AG08396 (cell line): ENCODE data around the gene PHYKPL.

ENCODE experiments used
- DNase-seq: peaks from one replicate; pipeline ENCODE4 v3.0.0; 2012; ENCODE audit warnings: low spot score, mixed read lengths

The PHYKPL gene

GRCh38 chr5:178232124-178232919, at the start of gene PHYKPL:
TSS of gene PHYKPL (minus strand) at chr5:178232802. CDS start at chr5:178232550, 252 bp downstream.
- peak; percentile 90 for DNase-seq

- DNase-seq: no peak
Observed at GRCh38 chr5:178282391-178282790, 49.8 kb upstream of the PHYKPL start.

DNA sequence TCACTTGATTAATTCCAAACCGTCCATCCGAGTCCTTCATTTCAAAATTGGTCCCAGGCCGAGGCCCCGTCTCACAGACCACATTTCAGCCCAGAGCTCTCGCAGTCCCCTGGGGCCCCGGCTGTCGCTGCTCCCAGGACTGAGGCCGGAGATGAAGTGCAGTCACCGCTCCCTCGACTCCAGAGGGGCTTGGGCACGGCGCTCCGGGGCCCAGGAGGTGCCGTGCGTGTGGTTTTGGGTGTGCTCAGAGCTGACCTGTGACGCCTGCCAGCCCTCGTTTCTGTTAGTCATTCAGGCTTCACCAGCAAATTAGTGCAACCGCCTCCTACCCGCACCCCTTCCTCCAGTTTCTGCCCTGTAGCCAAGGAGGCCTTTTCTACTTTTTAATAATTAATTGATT, 48.7 kb upstream of the PHYKPL start:
- DNase-seq: no peak

- DNase-seq: no peak
Observed at GRCh38 chr5:178280631-178281030, 48.0 kb upstream of the PHYKPL start.

GRCh38 chr5:178279723-178280438, 47.3 kb upstream of the PHYKPL start:
- DNase-seq: peak; percentile 94

DNA sequence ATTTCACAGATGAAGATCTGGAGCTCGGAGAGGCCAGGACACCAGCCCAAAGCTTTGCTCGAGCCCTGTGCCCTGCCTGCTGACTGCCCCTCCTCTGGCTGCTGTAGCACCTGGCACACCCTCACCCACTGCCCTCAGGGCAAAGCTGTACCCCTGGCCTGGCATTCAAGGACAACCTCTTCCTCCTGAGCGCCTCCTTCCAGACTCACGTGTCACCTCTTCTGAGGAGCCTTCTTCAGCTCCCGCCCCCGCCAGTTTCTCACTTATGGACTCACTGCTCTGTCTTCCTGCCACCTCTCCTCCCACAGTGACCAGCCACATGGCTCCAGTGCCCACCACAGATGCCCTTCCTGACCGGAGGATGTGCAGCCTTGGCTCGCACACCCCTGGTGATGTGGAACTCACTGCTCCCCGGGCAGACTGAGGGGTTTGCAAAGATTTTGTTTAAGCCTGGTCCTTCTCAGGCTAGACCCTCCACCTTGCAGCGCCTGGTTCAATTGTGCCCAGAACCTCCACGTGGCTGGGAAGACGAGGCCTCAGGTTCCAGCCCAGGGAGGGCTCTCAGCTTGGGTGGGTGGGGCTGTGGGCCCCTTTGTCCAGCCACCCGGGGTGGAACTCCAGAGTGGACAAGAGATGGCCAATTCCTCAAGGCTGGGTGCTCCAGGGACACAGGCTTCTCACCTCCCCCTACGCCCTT, 46.6 kb upstream of the PHYKPL start:
- DNase-seq: no peak

GRCh38 chr5:178278358-178279023, 45.9 kb upstream of the PHYKPL start:
- DNase-seq: no peak

GRCh38 chr5:178277866-178278265, 45.3 kb upstream of the PHYKPL start:
- DNase-seq: no peak

DNA sequence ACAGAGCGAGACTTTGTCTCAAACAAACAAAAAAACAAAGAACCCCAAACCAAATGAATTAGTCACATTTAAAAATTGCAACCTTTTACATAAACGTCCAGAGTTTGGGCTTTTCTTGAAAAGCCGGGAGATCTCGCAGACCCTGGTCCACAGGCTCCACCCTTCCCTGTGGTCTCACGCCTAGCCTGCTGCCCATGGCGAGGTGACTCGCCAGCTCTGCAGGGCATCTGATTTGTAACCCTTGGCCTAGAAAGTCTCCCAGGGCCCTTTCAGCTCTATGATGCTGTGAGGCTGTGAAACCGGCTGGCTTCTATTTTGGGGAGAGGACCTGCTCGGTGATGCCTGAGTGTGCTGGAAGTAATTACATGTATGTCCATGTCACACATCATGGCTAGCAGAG, 44.7 kb upstream of the PHYKPL start:
- no peak for DNase-seq

- DNase-seq: no peak
Observed at GRCh38 chr5:178274781-178275537, 42.4 kb upstream of the PHYKPL start.

DNA sequence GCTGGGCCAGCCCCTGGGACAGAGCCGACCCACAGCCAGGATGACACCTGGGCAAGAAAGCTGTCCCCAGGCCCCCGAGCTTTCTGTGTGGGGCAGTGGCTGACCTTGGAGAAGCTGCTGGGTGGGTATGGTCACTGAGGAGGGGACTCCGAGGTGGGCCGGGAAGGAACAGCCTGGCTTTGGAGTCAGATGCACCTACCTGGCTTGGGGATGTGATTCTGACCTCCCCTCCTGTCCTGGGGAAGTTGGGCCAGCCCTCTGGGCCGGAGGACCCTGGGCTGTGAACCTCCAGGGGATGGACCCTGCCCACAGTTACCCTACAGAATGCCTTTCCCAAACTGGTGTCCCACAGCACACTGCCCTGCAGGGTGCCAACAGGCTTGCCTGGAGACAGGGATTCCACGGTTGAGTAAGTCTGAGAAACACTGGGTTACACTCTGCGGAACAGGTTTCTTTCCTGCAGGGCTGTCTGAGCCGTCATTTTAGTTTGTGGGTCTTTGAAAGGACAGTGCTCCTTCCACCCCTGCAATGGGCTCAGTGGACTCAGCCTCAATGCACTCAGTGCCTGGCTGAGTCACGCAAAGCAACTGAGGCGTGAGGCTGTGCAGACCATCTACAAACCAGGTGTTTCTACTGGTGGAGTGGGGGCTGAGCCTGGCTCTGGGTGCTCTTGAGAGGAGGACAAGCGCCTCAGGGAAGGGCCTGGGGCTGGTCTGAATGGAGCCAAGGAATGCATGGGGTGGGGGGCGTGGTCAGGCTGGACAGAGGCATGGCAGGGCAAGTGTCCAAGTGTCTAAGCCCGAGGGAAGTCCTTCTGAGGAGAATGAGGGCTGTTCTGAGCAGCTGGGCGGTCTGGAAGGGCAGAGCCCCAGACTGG, 41.3 kb upstream of the PHYKPL start:
- DNase-seq: no peak

DNA sequence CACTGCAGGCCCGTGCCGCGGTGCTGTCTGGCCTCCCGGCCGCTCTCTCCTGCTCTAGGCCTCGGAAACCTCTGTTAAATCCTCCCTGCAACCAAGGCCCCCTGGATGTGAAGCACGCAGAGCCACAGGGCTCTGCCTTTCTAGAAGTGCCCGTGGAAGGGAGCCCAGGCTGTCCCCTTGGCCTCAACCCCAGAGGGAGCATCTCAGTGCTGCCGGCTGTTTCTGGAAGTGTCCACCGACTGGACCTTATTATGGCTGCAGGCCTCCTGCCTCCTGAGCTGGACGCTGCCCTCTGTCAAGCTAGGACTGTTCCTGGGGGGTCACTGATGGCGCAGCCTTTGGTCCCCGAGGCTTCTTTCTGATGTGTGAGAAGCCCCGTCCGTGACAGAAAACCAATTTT, 40.4 kb upstream of the PHYKPL start:
- no peak for DNase-seq

GRCh38 chr5:178272591-178272990, 40.0 kb upstream of the PHYKPL start:
- DNase-seq: no peak

- no peak for DNase-seq
Observed at GRCh38 chr5:178271726-178272479, 39.3 kb upstream of the PHYKPL start.

- DNase-seq: no peak
Observed at GRCh38 chr5:178271231-178271630, 38.6 kb upstream of the PHYKPL start.

DNA sequence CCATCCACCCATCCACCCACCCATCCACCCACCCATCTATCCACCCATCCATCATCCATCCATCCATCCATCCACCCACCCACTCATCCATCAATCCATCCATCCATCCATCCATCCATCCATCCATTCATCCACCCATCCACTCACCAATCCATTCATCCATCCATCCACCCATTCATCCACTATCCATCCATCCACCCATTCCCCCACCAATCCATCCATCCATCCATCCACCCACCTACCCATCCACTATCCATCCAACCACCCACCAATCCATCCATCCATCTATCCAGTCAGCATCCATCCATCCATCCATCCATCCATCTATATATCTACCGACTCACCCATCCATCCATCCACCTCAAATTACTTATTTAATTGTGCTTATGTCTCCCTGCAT, 36.9 kb upstream of the PHYKPL start:
- no peak for DNase-seq

DNA sequence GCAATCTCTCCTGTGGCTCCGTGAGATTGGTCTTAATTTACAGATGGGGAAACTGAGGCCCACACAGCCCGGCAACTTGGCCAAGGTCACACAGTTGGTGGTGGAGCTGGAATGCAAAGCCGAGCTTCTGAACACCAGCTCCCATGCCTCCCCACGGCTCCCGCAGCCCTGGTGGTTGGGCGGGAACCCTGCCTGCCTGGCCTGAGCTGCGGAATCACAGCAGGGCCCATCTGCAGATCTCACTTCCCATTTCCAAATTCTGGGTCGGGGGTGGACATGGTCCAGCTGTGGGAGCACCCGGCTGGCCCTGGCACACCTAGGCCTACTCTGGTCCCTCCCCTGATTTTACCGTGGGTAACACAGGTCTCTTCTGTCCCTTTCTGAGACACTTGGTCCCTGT, 35.3 kb upstream of the PHYKPL start:
- no peak for DNase-seq

GRCh38 chr5:178267245-178267644, 34.6 kb upstream of the PHYKPL start:
- DNase-seq: no peak

- DNase-seq: no peak
Observed at GRCh38 chr5:178266581-178266980, 34.0 kb upstream of the PHYKPL start.

DNA sequence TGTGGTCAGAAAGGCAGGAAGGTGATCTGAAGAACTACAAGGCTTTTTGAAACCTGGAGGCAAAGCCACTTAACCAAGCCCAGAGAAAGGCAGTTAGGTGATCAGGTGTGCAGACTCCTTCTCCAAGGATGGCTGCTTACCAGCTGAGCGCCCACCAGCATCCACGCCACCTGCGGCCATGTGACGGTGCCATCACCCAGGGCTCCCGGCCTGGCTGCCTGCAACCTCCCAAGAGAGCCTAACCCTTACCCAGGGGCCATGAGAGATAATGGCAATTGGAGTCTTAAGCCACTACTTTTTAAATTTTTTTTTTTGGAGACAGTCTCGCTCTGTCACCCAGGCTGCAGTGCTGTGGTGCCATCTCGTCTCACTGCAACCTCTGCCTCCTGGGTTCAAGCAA, 33.1 kb upstream of the PHYKPL start:
- DNase-seq: no peak
